Measurements from ENCODE around the gene TMEM141.
"Not testable (repeated sequence)": the region's sequence is repeated elsewhere in the genome, so short reads cannot be mapped to it uniquely, and the experiment has no call there.

TMEM141 gene

DNA sequence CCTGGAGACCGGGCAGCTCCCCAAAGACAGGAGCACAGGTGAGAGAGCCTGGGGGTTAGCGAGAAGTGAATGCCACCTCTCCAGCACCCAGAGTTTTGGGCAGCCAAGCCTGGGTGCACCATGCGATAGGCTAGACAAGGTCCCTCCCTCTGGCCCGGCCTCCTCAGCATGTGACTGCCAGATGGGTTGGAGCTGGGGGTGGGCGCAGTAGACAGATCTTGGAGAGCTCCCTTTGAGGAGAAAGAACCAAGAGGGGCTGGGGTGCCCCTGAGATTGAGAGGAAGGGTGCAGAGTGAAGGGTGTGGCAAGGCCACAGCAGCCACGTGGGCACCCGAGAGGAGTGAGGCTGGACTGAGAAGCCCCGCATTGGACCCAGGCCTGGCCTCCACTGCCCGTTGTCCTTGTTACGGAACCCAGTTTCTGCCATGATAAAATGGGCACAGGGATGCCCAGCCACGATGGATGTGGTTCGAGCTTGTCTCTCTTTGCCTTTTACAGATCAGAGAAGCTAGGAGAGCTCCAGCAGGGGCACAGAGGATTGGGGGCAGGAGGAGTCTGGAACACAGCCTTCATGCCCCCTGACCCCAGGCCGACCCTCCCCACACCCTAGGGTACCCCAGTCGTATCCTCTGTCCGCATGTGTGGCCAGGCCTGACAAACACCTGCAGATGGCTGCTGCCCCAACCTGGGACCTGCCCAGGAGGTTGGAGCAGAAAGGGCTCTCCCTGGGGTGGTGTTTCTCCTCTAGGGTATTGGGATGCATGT, 1.4 kb downstream of the TMEM141 start:
- ChIA-PET CTCF (interaction anchor here (0.9 kb wide), 1 partner anchor 15 kb away, joined by 3 read pairs; the partner anchor contains the start of gene RABL6), POLR2A (interaction anchor here (1.1 kb wide), 1 partner anchor 16 kb away, joined by 3 read pairs; no protein-coding TSS in a partner anchor)
- TF ChIP-seq ZNF384 (IDR thresholded peaks at IDR 0.05) (no peak), BHLHE40 (IDR thresholded peaks at IDR 0.05; ENCODE audit: borderline replicate concordance) (no peak), TARDBP (IDR thresholded peaks at IDR 0.05) (no peak), ELF4 (IDR thresholded peaks at IDR 0.05) (no peak), L3MBTL2 (conservative IDR thresholded peaks at IDR 0.05) (no peak), LEF1 (IDR thresholded peaks at IDR 0.05; ENCODE audit: borderline replicate concordance) (no peak), FOXM1 (IDR thresholded peaks at IDR 0.05; ENCODE audit: borderline replicate concordance) (no peak), ARNT (IDR thresholded peaks at IDR 0.05) (no peak), FOXK2 (IDR thresholded peaks at IDR 0.05) (no peak), CTBP1 (IDR thresholded peaks at IDR 0.05; ENCODE audit: borderline replicate concordance) (no peak), PKNOX1 (IDR thresholded peaks at IDR 0.05) (no peak)
- no peak for DNase-seq (ENCODE audit: extremely low spot score)

DNA sequence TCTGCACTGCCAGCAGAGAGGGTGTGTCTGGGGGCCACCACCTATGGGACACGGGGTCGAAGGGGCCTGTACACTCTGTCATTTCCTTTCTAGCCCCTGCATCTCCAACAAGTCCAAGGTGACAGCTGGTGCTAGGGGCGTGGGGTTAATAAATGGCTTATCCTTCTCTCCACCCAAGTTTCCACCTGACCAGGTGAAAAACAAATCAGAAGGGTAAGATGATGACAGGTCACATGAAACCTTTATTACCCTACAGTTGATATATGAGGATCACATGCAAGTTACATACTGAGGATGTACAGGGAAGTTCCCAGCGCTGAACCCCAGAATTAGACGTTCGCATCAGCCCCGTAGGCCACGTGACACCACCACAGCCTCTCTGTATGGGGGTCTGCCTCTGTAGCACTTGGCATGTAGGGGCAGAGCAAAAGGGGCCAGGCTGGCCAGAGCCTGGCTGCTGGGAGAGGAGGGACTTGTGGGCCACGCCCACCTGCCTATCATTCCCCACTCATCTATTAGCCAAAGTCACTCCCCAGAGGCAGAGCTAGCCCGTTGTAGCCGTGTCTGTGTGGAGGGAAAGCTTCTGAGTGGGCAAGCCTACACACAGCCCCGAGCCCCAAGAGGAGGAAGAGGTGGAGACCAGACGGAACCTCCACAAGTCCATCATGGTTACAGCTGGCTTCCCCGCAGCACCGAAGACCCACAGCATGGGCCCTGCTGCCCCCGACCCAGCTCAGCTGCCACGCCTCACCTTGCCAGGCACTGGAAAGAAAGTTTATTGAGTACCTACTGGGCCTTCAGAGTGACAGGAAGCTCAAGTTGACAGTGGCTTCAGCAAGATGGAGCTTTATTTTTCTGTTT, 2.2 kb downstream of the TMEM141 start:
- TF ChIP-seq HDGF (IDR thresholded peaks at IDR 0.05; ENCODE audit: borderline replicate concordance) (no peak), PKNOX1 (IDR thresholded peaks at IDR 0.05) (peak; percentile 73; the same call in 1 of the 2 replicates)
- POLR2A ChIA-PET, result interaction anchor here (1.8 kb wide), 1 partner anchor 13 kb away, joined by 7 read pairs; no protein-coding TSS in a partner anchor
- DNase-seq (ENCODE audit: extremely low spot score), result no peak
- CTCF ChIA-PET, result interaction anchor here (0.8 to 1.1 kb wide), 3 partner anchors 14 to 236 kb away, joined by 3 read pairs; partner anchors contain the start of gene RABL6

- no peak for DNase-seq (ENCODE audit: extremely low spot score)
- CTCF ChIA-PET, result interaction anchor here (0.8 to 1.1 kb wide), 2 partner anchors 154 to 235 kb away, joined by 3 read pairs; no protein-coding TSS in a partner anchor
- TF ChIP-seq ARNT (IDR thresholded peaks at IDR 0.05), result no peak
- no peak for TF ChIP-seq ZNF384 (IDR thresholded peaks at IDR 0.05)
- TF ChIP-seq SP1 (IDR thresholded peaks at IDR 0.05), result no peak
- no peak for TF ChIP-seq FOXA1 (IDR thresholded peaks at IDR 0.05)
- TF ChIP-seq PKNOX1 (IDR thresholded peaks at IDR 0.05), result no peak
- TF ChIP-seq ELF4 (IDR thresholded peaks at IDR 0.05), result no peak
- no peak for TF ChIP-seq TARDBP (IDR thresholded peaks at IDR 0.05)
- no peak for TF ChIP-seq FOXK2 (IDR thresholded peaks at IDR 0.05)
- POLR2A ChIA-PET, result interaction anchor here (1.8 kb wide), 1 partner anchor 11 kb away, joined by 7 read pairs; no protein-coding TSS in a partner anchor
Observed at GRCh38 chr9:136794281-136794999, 3.3 kb downstream of the TMEM141 start.

DNA sequence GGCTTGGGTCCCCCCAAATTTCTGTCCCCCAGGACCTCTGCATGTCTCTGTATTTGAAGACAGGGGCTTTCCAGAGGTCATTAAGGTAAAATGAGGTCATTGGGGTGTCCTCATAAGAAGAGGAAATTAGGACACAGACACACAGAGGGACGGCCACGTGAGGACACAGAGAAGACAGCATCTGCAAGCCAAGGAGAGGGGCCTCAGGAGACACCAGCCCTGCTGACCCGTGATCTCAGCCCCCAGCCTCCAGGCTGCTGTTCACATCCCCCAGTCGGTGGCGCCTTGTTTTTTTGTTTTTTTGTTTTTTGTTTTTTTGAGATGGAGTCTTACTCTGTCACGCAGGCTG, 3.8 kb downstream of the TMEM141 start:
- DNase-seq (ENCODE audit: extremely low spot score), result no peak
- CTCF ChIA-PET, result no interaction called here
- TF ChIP-seq SP1 (IDR thresholded peaks at IDR 0.05) (no peak), FOXM1 (IDR thresholded peaks at IDR 0.05; ENCODE audit: borderline replicate concordance) (no peak), ZNF384 (IDR thresholded peaks at IDR 0.05) (no peak), BHLHE40 (IDR thresholded peaks at IDR 0.05; ENCODE audit: borderline replicate concordance) (no peak)
- POLR2A ChIA-PET, result no interaction called here

DNA sequence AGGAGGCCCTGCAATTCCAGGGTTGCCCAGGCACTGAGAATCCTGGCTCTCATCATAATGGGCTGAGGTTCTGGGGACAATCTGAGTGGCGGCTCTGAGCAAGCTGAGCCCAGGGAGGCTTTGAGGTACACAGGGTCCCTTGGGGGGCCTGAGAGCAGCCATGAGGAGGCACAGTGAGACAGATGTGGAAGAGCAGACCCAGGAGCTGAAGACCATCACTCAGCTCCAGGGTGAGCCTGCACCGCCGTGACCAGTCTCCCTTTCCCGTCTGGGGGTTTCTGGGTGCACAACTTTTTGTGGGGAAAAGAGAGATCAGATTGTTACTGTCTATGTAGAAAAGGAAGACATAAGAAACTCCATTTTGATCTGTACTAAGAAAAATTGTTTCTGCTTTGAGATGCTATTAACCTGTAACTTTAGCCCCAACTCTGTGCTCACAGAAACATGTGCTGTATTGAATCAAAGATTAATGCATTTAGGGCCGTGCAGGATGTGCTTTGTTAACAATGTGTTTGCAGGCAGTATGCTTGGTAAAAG, 5.2 kb downstream of the TMEM141 start, which contains the start of gene CCDC183:
Gene CCDC183, plus strand, starts transcription at position 101 of the 537 bp plus-strand sequence. Its CDS starts 60 bp downstream, at position 161.
- ChIA-PET POLR2A (interaction anchor here (0.9 to 1.3 kb wide), 2 partner anchors 9 to 12 kb away, joined by 3 read pairs; partner anchors contain the start of gene RABL6), CTCF (no interaction called here)
- no peak for DNase-seq (ENCODE audit: extremely low spot score)
- TF ChIP-seq CTBP1 (IDR thresholded peaks at IDR 0.05; ENCODE audit: borderline replicate concordance) (no peak), NFRKB (IDR thresholded peaks at IDR 0.05) (no peak), SUZ12 (IDR thresholded peaks at IDR 0.05) (no peak), ARNT (IDR thresholded peaks at IDR 0.05) (no peak), L3MBTL2 (conservative IDR thresholded peaks at IDR 0.05) (no peak), LEF1 (IDR thresholded peaks at IDR 0.05; ENCODE audit: borderline replicate concordance) (no peak), ELF4 (IDR thresholded peaks at IDR 0.05) (no peak), ZNF384 (IDR thresholded peaks at IDR 0.05) (no peak), FOXM1 (IDR thresholded peaks at IDR 0.05; ENCODE audit: borderline replicate concordance) (no peak), SP1 (IDR thresholded peaks at IDR 0.05) (no peak), PKNOX1 (IDR thresholded peaks at IDR 0.05) (no peak), HDGF (IDR thresholded peaks at IDR 0.05; ENCODE audit: borderline replicate concordance) (no peak), BHLHE40 (IDR thresholded peaks at IDR 0.05; ENCODE audit: borderline replicate concordance) (no peak), FOXK2 (IDR thresholded peaks at IDR 0.05) (no peak), TARDBP (IDR thresholded peaks at IDR 0.05) (no peak), FOXA1 (IDR thresholded peaks at IDR 0.05) (no peak)

DNA sequence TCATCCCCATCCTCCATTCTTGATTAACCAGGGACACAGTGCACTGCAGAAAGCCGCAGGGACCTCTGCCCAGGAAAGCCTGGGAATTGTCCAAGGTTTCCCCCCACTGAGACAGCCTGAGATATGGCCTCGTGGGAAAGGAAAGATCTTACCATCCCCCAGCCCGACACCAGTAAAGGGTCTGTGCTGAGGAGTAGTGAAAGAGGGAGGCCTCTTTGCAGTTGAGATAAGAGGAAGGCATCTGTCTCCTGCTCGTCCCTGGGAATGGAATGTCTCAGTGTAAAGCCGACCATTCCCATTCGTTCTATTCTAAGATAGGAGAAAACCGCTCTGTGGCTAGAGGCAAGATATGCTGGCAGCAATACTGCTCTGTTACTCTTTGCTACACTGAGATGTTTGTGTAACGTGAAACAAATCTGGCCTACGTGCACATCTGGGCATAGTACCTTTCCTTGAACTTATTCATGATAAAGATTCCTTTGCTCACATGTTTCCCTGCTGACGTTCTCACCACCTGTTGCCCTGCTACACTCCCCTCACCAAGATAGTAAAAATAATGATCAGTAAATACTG, 5.7 kb downstream of the TMEM141 start:
- CTCF ChIA-PET; DNase-seq (ENCODE audit: extremely low spot score): not testable (repeated sequence)
- POLR2A ChIA-PET, result interaction anchor here (0.9 to 1.3 kb wide), 2 partner anchors 9 to 11 kb away, joined by 3 read pairs; partner anchors contain the start of gene RABL6
